KOPT-K1 (cell line): Measurements from ENCODE around the gene CAMTA1.

Experiments used
- H3K27ac ChIP-seq: fragments of 200-600 bp; sonication (generic); 2 replicates; pipeline ENCODE4 v1.5.1; 2016; ENCODE audit warnings: antibody characterized with exemption, mild to moderate bottlenecking, low read depth, low read length; ENCODE audit not compliant: poor library complexity, severe bottlenecking
- H3K36me3 ChIP-seq: fragments of 200-600 bp; sonication (generic); 2 replicates; pipeline ENCODE4 v1.5.1; 2017; ENCODE audit warnings: antibody characterized with exemption, mild to moderate bottlenecking, low read length, moderate library complexity; ENCODE audit not compliant: insufficient read depth
- H3K9me3 ChIP-seq: fragments of 200-600 bp; sonication (generic); 2 replicates; pipeline ENCODE4 v1.5.1; 2017; ENCODE audit warnings: antibody characterized with exemption, low read length, mild to moderate bottlenecking; ENCODE audit not compliant: insufficient read depth, poor library complexity, severe bottlenecking

The CAMTA1 gene

DNA sequence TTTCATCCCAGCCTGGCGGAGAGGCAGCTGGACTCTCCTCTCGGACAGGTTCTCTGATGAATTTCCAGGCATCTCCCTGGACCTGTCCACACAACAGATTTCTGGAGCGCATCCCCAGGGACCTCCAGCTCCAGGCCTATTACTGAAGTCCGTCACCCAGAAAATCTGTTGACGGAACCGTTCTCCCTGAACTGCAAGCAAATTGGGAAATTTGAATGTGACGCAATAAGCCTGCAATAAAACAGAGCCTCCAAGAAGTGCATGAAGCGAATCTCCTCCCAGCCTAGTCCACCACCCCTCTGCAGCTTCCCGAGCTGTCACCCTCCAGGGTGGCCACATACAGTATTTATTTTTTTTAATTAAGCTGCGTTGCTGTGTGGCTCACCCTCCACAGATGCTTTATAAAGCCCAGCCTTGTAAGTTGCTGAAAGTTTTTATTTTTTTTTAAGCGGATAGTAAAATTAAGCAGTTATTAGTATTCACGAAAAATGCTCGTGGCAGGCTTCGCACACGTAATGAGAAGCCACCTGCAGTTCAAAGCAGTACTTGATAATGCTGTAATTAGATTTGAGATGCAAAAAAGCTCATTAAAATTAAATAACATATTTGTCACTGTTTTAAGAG, 173.3 kb downstream of the CAMTA1 start:
- no peaks in the 10 kb centered on the region for H3K9me3 ChIP-seq
- H3K36me3 ChIP-seq = no peaks in the 10 kb centered on the region
- no peak overlapping the region for H3K27ac ChIP-seq

DNA sequence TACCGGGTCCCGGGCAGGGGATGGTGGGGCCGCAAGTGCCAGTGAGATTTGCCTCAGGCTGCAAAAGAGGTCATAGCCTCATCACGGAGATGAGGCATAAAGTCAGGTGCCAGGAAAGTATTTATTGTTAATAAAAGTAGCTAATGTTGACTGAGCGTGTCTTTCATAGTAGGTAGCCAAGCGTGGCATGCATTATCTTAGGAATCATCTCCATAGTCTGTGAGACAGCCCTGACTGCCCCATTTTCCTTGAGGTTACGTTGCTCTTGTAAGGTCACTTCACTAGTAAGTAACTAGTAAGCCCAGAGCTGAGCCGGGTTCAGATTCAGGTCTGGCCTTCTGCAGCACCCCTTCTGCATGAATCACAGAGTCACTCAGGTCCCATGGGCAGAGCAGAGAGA, 174.2 kb downstream of the CAMTA1 start:
- Histone ChIP-seq H3K9me3 (no peaks in the 10 kb centered on the region), H3K36me3 (no peaks in the 10 kb centered on the region), H3K27ac (no peak overlapping the region)

DNA sequence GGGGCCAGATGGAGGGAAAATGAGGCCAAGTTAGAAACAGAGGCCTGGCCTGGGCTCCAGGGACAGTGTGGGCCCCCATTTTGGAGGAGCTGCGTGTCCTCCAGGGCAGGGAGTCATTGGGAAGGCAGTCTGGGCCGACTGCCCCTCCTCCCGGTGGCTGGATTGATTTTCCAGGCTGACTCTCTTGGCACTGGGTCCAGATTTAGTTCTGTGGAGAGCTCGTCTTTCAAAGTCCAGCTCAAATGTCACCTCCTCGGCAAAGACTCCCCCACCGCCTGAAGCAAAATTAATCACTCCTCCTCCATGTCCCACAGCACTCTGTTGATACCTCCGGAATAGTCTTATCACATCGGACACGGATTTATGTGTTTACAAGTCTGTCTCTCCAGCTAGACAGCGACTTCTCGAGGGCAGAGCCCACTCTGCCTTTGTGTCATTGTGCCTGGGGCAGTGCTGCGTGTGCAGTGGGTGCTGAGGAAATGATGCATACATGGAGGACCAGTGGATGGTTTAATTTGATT, 175.1 kb downstream of the CAMTA1 start:
- no peak overlapping the region for H3K27ac ChIP-seq
- H3K36me3 ChIP-seq = no peaks in the 10 kb centered on the region
- no peaks in the 10 kb centered on the region for H3K9me3 ChIP-seq

DNA sequence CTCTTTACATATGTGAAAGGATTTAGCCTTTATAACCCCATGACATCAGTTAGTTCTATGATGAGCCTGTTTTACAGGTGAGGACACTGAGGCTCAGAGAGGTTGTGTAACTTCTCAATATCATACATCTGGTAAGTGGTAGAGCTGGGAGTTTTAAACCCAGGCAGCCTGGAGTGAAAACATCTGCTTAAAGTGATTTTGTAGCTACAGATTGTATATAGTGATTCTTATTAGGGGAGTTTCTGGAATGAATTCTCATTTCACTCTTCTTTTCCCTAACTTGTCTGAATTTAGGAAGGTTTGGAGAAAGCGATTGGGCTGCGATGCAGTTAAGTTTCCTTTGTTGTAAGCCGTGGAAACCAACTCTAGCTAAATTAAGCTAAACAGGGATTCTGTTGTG, 175.6 kb downstream of the CAMTA1 start:
- Histone ChIP-seq H3K27ac (no peak overlapping the region), H3K36me3 (no peaks in the 10 kb centered on the region), H3K9me3 (no peaks in the 10 kb centered on the region)

DNA sequence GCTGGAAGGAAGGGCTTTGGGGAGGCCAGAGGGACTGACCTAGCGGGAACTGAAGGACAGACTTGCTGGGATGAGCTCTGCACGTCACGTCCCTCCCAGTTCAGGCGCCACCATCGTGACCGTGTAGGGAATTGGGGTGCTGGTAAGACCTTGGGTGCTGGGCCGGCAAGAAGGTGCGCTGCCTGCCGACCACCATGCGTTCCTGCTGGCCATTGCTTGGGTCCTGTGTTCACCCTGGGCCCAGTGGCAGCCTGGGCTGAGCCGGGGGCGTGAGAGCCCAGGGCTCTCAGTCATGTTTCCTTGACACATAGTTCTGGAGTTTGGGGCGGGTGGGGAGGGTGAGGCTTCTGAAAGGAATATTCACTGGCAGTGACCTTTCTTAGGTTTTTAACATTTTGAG, 176.0 kb downstream of the CAMTA1 start:
- Histone ChIP-seq H3K9me3 (no peaks in the 10 kb centered on the region), H3K36me3 (no peaks in the 10 kb centered on the region), H3K27ac (no peak overlapping the region)

DNA sequence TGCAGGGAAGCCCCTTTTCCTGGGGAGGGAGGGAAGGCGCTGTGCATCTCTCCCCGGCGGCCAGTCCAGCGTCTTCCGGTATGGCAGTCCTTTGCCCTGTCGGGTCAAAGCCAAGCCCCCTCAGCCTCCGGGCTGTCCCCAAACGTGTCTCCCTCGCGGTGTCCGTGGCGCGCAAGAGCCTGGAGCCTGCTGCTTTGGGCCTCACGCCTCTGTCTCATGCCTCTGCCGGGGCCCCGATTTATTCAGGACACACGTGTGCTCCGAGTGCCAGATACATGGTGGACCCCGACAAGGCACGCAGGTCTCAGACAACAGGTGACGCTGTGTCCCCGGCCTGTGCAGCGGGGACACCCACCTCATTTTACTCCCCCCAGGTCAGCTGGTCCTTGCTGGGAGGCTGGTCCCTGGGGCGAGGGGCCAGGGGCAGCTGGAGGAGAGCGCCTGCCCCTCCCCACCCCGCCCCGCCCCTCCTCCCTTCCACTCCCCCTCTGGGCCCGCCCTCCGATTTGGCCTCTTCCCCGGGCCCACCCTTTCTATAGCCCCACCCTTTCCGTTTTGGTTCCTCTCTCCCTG, 176.7 kb downstream of the CAMTA1 start:
- Histone ChIP-seq H3K9me3 (no peaks in the 10 kb centered on the region), H3K36me3 (no peaks in the 10 kb centered on the region), H3K27ac (no peak overlapping the region)

DNA sequence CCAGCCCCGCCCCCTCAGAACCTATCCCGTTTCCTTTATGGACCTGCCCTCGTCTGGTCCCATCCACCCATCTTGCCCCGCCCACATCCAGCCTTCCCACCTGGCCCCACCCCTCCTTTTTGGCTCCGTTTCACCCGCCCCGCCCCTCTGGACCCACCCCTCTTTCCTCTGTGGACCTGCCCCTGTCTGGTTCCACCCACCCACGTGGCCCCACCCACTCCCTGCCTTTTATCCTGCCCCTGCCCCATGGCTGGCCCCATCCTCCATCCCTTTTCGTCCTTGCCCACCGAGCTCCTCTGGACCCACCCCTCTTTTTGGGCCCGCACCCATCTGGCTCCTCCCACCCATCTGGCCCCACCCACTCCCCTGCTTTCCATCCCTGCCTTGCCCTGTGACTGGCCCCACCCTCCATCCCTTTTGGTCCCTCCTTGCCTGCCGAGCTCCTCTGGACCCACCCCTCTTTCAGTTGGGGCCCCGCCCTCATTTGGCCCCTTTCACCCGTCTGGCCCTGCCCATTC, 177.3 kb downstream of the CAMTA1 start:
- no peaks in the 10 kb centered on the region for H3K36me3 ChIP-seq
- H3K9me3 ChIP-seq = no peaks in the 10 kb centered on the region
- H3K27ac ChIP-seq = no peak overlapping the region

DNA sequence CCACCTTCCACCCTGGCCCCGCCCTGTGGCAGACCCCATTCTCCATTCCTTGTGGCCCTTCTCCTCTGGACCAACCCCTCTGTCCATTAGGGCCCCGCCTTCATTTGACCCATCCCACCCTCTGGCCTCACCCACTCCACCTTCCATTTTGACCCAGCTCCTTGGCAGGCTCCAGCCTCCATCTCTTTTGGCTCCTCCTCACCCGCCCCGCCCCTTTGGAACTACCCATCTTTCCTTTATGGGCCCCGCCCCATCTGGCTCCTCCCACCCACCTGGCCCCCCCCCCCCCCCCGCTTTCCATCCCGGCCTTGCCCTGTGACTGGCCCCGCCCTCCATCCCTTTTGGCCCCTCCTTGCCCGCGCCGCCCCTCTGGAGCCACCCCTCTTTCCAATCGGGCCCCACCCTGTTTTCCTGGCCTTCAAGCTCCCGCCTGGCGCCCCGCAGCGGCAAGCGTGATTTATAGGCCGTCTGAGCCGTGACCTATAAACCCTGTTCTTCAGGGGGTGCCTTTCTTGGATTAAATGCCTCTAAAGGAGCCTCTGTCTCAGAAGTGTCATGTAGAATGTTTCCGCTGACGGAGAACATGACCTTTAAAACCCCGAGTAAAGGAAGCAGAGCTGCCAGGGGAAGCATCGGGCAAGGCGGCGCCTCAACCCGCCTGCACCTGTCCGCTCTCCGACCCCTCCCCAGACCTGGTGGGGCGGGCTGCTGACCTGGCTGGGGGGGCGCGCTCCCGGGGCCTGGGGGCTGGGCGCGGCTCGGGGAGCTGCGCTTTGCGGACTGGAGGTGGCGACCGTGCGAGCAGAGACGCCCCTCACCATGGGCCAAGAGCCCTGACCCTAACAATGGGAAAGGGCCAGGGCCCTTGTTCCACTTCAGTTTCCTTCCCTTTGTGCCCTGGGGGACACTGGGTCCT, 178.0 kb downstream of the CAMTA1 start:
- no peaks in the 10 kb centered on the region for H3K9me3 ChIP-seq
- H3K36me3 ChIP-seq = no peaks in the 10 kb centered on the region
- H3K27ac ChIP-seq = no peak overlapping the region

DNA sequence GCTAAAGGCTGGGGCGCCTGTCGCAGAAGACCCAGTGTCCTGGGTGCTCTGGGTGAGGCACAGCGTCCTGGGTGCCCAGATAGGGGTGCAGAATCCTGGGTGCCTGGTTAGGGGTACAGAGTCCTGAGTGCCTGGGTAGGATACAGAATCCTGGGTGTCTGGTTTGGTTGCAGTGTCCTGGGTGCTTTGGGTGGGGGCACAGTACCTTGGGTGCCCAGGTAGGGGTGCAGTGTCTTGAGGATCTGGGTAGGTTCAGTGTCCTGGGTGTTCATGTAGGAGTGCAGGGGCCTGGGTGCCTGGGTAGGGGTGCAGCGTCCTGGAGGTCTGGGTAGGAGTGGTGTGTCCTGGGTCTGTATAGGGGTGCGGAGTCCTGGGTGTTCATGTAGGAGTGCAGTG, 178.7 kb downstream of the CAMTA1 start:
- Histone ChIP-seq H3K36me3 (no peaks in the 10 kb centered on the region), H3K27ac (no peak overlapping the region), H3K9me3 (no peaks in the 10 kb centered on the region)

DNA sequence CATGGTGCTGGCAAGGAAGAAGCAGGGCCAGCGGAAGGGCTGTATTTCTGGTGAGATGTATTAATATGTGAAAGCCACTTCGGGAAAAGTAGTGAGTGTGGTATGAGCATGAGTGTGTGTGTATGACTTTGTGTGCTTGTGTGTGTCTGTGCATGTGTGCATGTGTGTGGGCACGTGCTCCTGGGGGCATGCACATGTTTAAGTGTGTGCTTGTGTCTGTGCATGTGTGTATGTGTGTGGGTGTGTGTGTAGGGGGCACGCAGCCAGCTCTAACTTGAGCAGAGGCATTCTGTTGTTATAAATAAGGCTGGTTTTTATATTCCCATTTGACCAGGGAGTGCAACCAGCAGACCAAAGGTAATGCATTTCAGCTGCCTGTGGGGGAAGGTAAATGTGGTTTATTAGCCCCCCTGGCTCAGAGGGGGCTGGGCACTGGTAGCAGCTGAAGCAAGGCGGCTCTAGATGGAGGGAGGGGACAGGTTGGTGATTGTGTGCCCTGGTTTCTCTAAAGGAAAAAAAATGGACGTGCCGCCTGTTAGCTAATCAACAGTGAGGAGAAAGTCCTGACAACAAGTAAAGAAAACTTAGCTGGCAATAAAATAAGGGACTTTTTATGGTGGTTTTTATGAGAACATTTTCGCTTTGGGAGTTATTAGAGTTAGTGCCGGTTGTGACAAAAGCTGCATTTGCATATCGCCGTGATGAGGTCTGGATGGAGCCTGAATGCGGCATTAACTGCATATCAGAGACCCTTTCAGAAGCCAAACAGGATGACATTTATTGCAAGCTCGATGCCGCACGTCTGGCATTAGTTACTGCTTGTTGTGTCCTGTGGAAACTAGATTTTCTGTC, 180.1 kb downstream of the CAMTA1 start:
- H3K9me3 ChIP-seq = no peaks in the 10 kb centered on the region
- no peak overlapping the region for H3K27ac ChIP-seq
- no peaks in the 10 kb centered on the region for H3K36me3 ChIP-seq

DNA sequence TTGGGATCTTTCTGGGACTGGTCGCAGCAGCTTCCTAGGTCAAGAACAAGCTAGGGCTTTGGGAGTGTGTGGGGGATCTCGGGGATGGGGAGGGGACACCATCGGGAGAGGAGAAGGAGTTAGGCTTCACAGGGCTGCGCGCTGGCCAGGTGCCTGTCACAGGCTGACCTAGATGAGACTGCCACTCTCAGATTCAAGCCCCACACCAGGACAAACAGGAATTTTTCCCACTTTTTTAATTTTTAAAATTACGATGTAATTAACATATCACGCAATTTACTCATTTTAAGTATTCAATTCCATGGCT, 180.6 kb downstream of the CAMTA1 start:
- H3K9me3 ChIP-seq = no peaks in the 10 kb centered on the region
- H3K27ac ChIP-seq = no peak overlapping the region
- no peaks in the 10 kb centered on the region for H3K36me3 ChIP-seq

DNA sequence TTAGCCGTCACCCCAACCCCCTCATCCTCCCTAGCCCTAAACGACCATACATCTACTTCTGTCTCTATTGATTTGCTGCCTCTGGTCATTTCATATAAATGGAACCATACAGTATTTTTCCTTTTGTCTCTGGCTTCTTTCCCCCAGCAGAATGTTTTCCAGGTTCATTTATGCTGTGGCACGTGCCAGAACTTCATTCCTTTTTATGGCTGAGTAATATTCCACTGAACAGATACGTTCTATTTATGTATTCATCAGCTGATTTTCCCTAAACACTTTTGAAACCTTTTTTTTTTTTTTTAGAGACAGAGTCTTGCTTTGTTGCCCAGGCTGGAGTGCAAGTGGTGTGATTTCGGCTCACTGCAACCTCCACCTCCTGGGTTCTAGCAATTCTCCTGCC, 181.1 kb downstream of the CAMTA1 start:
- H3K36me3 ChIP-seq = no peaks in the 10 kb centered on the region
- H3K9me3 ChIP-seq = no peaks in the 10 kb centered on the region
- no peak overlapping the region for H3K27ac ChIP-seq

DNA sequence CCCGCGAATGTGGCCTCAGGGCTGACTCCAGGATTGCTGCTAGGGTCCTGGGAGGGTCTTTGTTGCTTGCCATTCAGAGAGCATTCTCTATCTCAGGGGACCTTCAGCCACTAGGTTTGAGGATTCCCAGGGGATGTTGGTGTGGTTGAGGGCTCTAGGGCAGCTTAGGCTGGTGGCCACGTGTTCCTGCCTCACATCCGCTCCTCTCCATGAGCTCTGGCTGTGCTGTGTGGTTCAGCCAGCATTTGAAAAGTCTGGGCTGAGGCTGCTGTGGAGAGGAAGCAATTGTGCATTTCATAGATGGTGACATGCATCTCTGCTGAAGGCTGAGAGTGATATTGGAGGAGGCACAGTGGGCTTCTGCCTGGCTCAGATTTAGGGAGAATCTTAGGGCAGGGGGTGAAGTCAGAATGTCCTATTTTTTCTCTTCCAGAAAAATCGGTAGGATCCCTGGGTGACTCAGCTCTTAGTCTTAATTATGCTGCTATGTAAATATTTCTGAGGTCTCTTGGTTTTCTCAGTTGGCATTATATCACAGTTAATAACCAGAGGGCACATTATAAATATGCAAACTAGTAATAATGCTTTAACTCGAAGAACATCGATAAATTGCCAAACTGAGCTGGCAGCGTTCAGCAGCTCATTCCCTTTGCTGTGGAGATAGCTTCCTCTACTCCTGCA, 182.3 kb downstream of the CAMTA1 start:
- Histone ChIP-seq H3K27ac (no peak overlapping the region), H3K36me3 (no peaks in the 10 kb centered on the region), H3K9me3 (no peaks in the 10 kb centered on the region)

DNA sequence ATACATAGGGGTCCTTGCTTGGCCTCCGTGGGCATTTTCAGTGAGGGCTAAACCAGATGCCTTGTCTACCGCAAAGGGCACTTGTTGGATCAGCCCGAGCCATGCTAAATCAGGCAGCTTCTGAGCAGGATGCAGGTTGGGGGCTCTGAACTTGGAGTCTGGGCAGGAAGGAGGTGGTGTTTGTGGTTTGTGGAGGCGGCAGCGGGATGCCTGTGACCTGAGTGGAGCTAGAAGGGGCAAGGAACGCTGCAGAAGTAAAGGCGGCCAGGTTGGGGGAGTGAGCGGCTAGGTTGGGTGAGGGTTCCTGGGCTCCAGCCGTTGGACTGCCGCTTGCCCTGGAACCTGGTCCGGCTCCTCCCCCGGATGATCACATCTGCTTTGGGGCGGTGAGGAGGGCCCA, 183.9 kb downstream of the CAMTA1 start:
- Histone ChIP-seq H3K36me3 (no peaks in the 10 kb centered on the region), H3K9me3 (no peaks in the 10 kb centered on the region), H3K27ac (no peak overlapping the region)
